H1 (cell line): ENCODE data around the gene DSE. TPM values are rescaled to one million over a fixed set of nuclear protein-coding genes. Genes with fewer than 3 reads are reported as not detected.

Experiments
- EGR1 ChIP-seq: IDR thresholded peaks from 2 replicates; pipeline ENCODE4 v1.6.1; 2011; ENCODE audit warnings: low read depth, low read length, borderline replicate concordance
- HDAC2 ChIP-seq, 2 experiments: fragments of 300-600 bp in 1 of 2; sonication (generic) in 1 of 2; IDR thresholded peaks; 2 replicates each; pipeline ENCODE4 v1.6.1; 2011 to 2012; ENCODE audit warnings: low read depth in 2 of 2, low read length in 2 of 2, mild to moderate bottlenecking in 2 of 2, moderate library complexity in 2 of 2, borderline replicate concordance in 1 of 2, inconsistent platforms in 1 of 2
- HDAC6 ChIP-seq: IDR thresholded peaks from one replicate; pipeline ENCODE4 v1.7.1; 2012; ENCODE audit warnings: low read depth, mild to moderate bottlenecking, inconsistent platforms, low read length, moderate library complexity
- KDM4A ChIP-seq: IDR thresholded peaks from one replicate; pipeline ENCODE4 v1.7.1; 2012; ENCODE audit warnings: low read depth, mild to moderate bottlenecking, moderate library complexity, low read length, inconsistent platforms; ENCODE audit not compliant: severe bottlenecking
- PHF8 ChIP-seq: fragments of 200-600 bp; sonication (generic); conservative IDR thresholded peaks from 2 replicates; pipeline ENCODE4 v1.7.1; 2012; ENCODE audit warnings: low read depth, mild to moderate bottlenecking, inconsistent platforms, low read length, moderate library complexity
- POLR2A ChIP-seq, 2 experiments: IDR thresholded peaks; 1 replicate in 1 of 2; 2 replicates in 1 of 2; pipeline ENCODE4 v1.6.1; 2011; ENCODE audit warnings: low read depth in 2 of 2, low read length in 2 of 2, mild to moderate bottlenecking in 2 of 2; ENCODE audit errors: control extremely low read depth in 1 of 2
- RNF2 ChIP-seq: fragments of 200-900, 300-1000 bp; sonication (generic); IDR thresholded peaks from 2 replicates; pipeline ENCODE4 v1.7.1; 2016; ENCODE audit warnings: borderline replicate concordance, low read depth, mild to moderate bottlenecking, antibody characterized with exemption, low read length; ENCODE audit not compliant: poor library complexity, severe bottlenecking; ENCODE audit errors: missing control alignments
- SIN3A ChIP-seq, 2 experiments: IDR thresholded peaks in 1 of 2; conservative IDR thresholded peaks in 1 of 2; 2 replicates each; pipeline ENCODE4 v1.6.1; 2011 to 2012; ENCODE audit warnings: low read length in 2 of 2, improper control_type of control experiment in 1 of 2, low read depth in 1 of 2, mild to moderate bottlenecking in 1 of 2
- polyA plus RNA-seq, 7 experiments: library from polyadenylated mRNA; depleted of rRNA in 3 of 7; stranded (reverse) in 5 of 7; unstranded in 2 of 7; fragments of >200 nt in 5 of 7; fragments of 200-250 nt in 2 of 7; gene quantifications; 1 replicate in 5 of 7; 2 replicates in 1 of 7; 4 replicates in 1 of 7; pipeline versions ENCODE4 v1.2.1 to v1.2.3, GENCODE V29; 2011 to 2013; ENCODE audit warnings: missing spikeins in 2 of 7, mixed read lengths in 2 of 7
- total RNA-seq: library from RNA; stranded (reverse); fragmentation: NEBNext Ultra II Directional; extraction: Animal tissue kit (Norgen Biotek cat#: 25700); gene quantifications from 2 replicates; pipeline ENCODE4 v1.2.1, GENCODE V29; 2021

Gene DSE
- total and polyA plus RNA-seq, 2 of the 8 experiments (the other 6 are each of a cell fraction or from before 2014, with no cell fraction given), result 32.5 to 94.4 TPM

GRCh38 chr6:116380346-116380745 lies 9.6 kb downstream of the DSE start (continued):
- TF ChIP-seq EGR1, result no peak
- no peak for TF ChIP-seq RNF2
- TF ChIP-seq PHF8, result no peak
- no peak for TF ChIP-seq SIN3A (conservative IDR thresholded peaks at IDR 0.05 in 1 of 2, IDR thresholded peaks at IDR 0.05 in 1 of 2; ENCODE audit: low read depth in 1 of 2, low read length in 2 of 2)
- no peak for TF ChIP-seq HDAC2 (IDR thresholded peaks at IDR 0.05; ENCODE audit: borderline replicate concordance in 1 of 2, low read depth in 2 of 2, low read length in 2 of 2)
- no peak for TF ChIP-seq POLR2A (IDR thresholded peaks at IDR 0.05; ENCODE audit: control extremely low read depth in 1 of 2, low read depth in 2 of 2, low read length in 2 of 2)
- no peak for TF ChIP-seq HDAC6
- TF ChIP-seq KDM4A, result no peak
- TF ChIP-seq, all 59 proteins: peak for 0
